Stimulated activated CD8-positive, alpha-beta memory T cell treated with anti-CD3 and anti-CD28 coated beads, Interleukin-4, amount 100 ng/mL, for 48 hours (primary cell): ENCODE data around the gene PLA1A.
"Not testable (repeated sequence)": the region's sequence is repeated elsewhere in the genome, so short reads cannot be mapped to it uniquely, and the experiment has no call there.

Experiments
- DNase-seq: peaks from one replicate; pipeline ENCODE4 v3.0.0-alpha.2; 2020

Gene PLA1A

GRCh38 chr3:119669906-119670570 is 72.4 kb downstream of the PLA1A start:
- no peak for DNase-seq

DNA sequence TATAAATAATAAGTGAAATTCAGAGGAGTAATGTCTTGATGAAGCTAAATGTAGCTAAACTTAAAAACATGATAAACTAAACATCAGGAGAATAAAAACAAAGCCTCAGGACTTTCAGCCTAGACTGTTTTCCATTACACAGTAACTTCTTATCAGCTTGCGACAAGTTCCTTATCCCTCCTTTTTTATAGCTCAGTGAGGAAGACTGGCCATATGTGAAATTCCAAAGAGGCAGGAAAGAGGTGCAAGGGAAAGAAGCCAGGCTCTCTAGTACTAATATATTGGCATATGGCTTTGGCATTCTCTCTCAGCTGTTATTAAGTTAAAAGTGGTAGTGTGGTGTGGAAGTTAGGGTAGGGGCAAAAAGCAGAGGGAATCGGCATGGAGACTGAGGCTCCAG is 75.1 kb downstream of the PLA1A start:
- DNase-seq = no peak

- no peak for DNase-seq
Measured at GRCh38 chr3:119673875-119674274, 76.2 kb downstream of the PLA1A start.

GRCh38 chr3:119675188-119675874 is 77.6 kb downstream of the PLA1A start:
- DNase-seq = no peak

DNA sequence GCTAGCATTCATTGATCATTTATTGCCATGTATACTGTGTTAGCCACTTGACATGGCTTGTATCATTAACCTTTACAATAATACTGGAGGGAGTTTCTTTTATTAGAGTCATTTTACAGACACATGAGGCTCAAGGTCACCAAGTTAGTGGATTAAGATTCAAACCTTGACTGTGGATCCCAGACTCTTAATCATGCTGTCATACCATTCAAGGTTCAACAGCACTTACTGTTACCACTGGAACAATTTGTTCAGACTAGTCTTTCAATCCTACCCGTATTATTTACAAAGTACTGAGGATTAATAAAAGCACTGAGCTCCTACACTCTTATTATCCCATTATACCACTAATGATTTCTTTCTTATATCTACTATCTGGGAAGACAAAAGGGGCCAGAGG is 78.3 kb downstream of the PLA1A start:
- DNase-seq = no peak

DNA sequence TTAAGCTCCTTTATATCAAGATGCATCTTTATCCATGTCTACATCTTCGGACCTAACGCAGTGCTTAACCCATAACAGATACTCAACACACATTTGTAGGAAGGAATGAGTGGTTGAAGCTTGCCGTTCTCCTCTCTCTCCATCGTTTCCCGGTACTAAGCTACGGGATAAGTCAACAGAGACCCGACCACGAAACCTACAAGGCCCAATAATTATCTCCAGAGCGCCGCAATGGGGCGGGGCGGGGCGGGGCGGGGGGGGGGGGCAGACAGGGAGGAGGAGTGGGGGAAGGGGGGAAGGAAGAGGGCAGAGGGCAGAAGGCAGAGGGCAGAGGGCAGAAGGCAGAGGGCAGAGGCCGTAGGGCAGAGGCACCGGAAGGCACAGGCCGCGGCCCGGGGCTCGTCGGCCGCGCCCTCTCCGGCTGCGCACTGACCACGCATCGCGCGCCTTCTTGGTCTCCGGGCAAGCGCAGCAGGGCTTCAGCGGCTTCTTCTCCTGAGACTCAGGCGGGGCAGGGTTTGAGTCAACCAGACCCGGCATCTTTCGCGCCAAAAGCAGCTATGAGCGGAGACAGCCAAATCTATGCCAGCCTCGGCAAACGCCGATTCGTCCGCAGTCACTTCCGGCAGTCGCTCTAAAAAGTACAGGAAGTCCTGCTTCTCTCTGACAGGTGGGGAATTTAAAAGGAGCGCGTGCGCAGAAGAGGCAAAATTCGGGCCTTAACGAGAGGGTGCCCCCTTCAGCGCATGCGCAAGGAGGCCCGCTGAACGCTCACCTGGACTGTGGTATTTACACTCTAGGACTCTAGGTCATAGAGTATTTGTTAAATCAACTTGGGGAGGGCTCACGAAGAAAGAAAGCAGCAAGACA is 79.3 kb downstream of the PLA1A start, which contains the start of gene COX17:
TSS of gene COX17 (minus strand) at position 636 of the 870 bp plus-strand sequence. CDS start at position 540, 96 bp downstream.
- peak; percentile 95 for DNase-seq

DNA sequence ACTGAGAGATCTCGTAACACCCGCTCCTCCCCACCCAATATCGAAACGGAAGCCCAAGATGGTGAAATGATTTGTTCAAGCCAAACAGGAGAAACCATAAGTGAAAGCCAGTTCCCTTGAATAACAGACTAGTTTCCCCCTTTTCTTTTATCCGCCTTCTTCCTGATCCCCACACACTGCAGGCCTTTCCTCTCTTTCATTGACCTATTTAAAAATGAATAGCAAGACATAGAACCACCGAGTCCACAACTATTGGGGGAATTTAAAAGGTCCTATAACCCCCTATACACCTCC is 79.9 kb downstream of the PLA1A start:
- no peak for DNase-seq

- DNase-seq = not testable (repeated sequence)
Measured at GRCh38 chr3:119678209-119678608, 80.5 kb downstream of the PLA1A start.
